GM23338 (cell line): ENCODE results near the gene KATNAL1.

ENCODE experiments used
- CREB1 ChIP-seq: fragments of 250-450 bp; sonication (Bioruptor Pico); IDR thresholded peaks from 2 replicates; pipeline ENCODE4 v1.5.0; 2020; ENCODE audit warnings: low read depth, mild to moderate bottlenecking, moderate library complexity
- EZH2 ChIP-seq: fragments of 200-600 bp; sonication (generic); IDR thresholded peaks from one replicate; pipeline ENCODE4 v1.8.0; 2017; ENCODE audit warnings: antibody characterized with exemption, mild to moderate bottlenecking, low read depth; ENCODE audit not compliant: unreplicated experiment
- EZH2phosphoT487 ChIP-seq: fragments of 200-600 bp; sonication (generic); IDR thresholded peaks from one replicate; pipeline ENCODE4 v1.8.1; 2018; ENCODE audit warnings: antibody characterized with exemption; ENCODE audit not compliant: unreplicated experiment
- POLR2AphosphoS5 ChIP-seq: IDR thresholded peaks from 2 replicates; pipeline ENCODE4 v1.6.1; 2016; ENCODE audit warnings: antibody characterized with exemption, low read depth
- TF ChIP-seq, protein P1 (sequence below), 2 experiments: fragments of 200-600 bp in 1 of 2; sonication (generic) in 1 of 2; conservative IDR thresholded peaks; 2 replicates each; pipeline versions ENCODE4 v1.5.1 to v1.6.1; 2016 to 2017; ENCODE audit warnings: antibody characterized with exemption in 2 of 2, low read depth in 2 of 2, mild to moderate bottlenecking in 2 of 2, moderate library complexity in 1 of 2

DNA sequence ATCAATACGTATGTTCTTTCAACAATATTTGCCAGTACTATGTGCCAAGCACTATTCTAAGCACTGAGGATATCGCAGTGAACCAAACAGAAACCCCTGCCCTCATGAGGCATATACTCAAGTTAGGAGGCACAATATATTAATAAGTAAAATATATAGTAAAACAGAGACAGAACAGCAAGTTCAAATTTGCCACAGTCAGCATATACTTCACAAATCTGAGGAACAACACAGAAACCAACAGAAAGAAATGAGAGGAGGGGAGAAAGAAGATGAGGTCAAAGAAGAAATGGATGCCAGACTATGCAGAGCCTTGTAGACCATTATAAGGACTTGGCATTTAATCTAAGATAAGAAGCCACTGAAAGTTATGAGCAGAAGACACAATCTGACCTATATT, 59.9 kb downstream of the KATNAL1 start:
- TF ChIP-seq, protein P1, sequence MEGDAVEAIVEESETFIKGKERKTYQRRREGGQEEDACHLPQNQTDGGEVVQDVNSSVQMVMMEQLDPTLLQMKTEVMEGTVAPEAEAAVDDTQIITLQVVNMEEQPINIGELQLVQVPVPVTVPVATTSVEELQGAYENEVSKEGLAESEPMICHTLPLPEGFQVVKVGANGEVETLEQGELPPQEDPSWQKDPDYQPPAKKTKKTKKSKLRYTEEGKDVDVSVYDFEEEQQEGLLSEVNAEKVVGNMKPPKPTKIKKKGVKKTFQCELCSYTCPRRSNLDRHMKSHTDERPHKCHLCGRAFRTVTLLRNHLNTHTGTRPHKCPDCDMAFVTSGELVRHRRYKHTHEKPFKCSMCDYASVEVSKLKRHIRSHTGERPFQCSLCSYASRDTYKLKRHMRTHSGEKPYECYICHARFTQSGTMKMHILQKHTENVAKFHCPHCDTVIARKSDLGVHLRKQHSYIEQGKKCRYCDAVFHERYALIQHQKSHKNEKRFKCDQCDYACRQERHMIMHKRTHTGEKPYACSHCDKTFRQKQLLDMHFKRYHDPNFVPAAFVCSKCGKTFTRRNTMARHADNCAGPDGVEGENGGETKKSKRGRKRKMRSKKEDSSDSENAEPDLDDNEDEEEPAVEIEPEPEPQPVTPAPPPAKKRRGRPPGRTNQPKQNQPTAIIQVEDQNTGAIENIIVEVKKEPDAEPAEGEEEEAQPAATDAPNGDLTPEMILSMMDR (conservative IDR thresholded peaks at IDR 0.05; ENCODE audit: low read depth in 2 of 2) = no peak
- TF ChIP-seq EZH2phosphoT487 (no peak), POLR2AphosphoS5 (no peak), CREB1 (no peak), EZH2 (no peak)
